Ascending aorta (tissue), 2 donors: ENCODE measurements around the gene AGAP1. TPM values are rescaled to one million over a fixed set of nuclear protein-coding genes. Genes with fewer than 3 reads are reported as not detected.

Experiments
- DNase-seq, 2 donors: peaks; one replicate each; pipeline ENCODE4 v3.0.0-alpha.2; 2019; ENCODE audit warnings: low spot score in 2 of 2
- H3K27ac ChIP-seq, 2 donors: fragments of 200-600 bp; sonication (generic); one replicate each; pipeline ENCODE4 v1.5.1; 2016 to 2017; ENCODE audit warnings: mild to moderate bottlenecking in 1 of 2
- H3K27me3 ChIP-seq: fragments of 200-600 bp; sonication (generic); one replicate; pipeline ENCODE4 v1.5.1; 2017
- H3K36me3 ChIP-seq, 2 donors: fragments of 200-600 bp; sonication (generic); one replicate each; pipeline ENCODE4 v1.5.1; 2016
- H3K4me1 ChIP-seq, 2 donors: fragments of 200-600 bp; sonication (generic); one replicate each; pipeline ENCODE4 v1.5.1; 2016 to 2017; ENCODE audit warnings: mild to moderate bottlenecking in 1 of 2
- H3K4me3 ChIP-seq, 2 donors: fragments of 200-600 bp; sonication (generic); one replicate each; pipeline ENCODE4 v1.5.1; 2016 to 2017; ENCODE audit warnings: mild to moderate bottlenecking in 1 of 2
- H3K9me3 ChIP-seq, 2 donors: fragments of 200-600 bp; sonication (generic); one replicate each; pipeline ENCODE4 v1.5.1; 2016
- CTCF ChIP-seq, 3 experiments: fragments of 200-600 bp in 2 of 3; fragments of 450-650 bp in 1 of 3; sonication (generic) in 2 of 3; IDR thresholded peaks; one replicate each; pipeline ENCODE4 v1.5.1; 2016 to 2019; ENCODE audit warnings: antibody characterized with exemption in 3 of 3, mild to moderate bottlenecking in 1 of 3, moderate library complexity in 1 of 3
- intact Hi-C: fragments of 100-400 bp; cut with DNase I; formaldehyde crosslinking; loops from one replicate; pipeline ENCODE4 v1.15.1; 2023
- total RNA-seq: library from RNA; depleted of rRNA; stranded (reverse); fragments of >200 nt; gene quantifications from one replicate; pipeline ENCODE4 v1.1.0, GENCODE V29; 2016

Gene AGAP1
- total RNA-seq, 1 donor from 2014 or later = 19.7 TPM

GRCh38 chr2:235908826-235909225 is 415.0 kb downstream of the AGAP1 start:
- DNase-seq = no peak
- Histone ChIP-seq H3K4me1 (no peaks in the 10 kb centered on the region), H3K27me3 (no peaks in the 10 kb centered on the region), H3K9me3 (no peaks in the 10 kb centered on the region), H3K4me3 (no peak overlapping the region), H3K27ac (no peak overlapping the region), H3K36me3 (peaks cover 6 to 15% of the 10 kb centered on the region in 2 donors)
- no peak for TF ChIP-seq CTCF (IDR thresholded peaks at IDR 0.05)
- intact Hi-C loops = no loop called here

- intact Hi-C loops = no loop called here
- H3K4me1 ChIP-seq = no peaks in the 10 kb centered on the region
- no peak for TF ChIP-seq CTCF (IDR thresholded peaks at IDR 0.05)
- peaks cover 6 to 16% of the 10 kb centered on the region in 2 donors for H3K36me3 ChIP-seq
- DNase-seq = no peak
- H3K27me3 ChIP-seq = no peaks in the 10 kb centered on the region
- no peak overlapping the region for H3K4me3 ChIP-seq
- no peak overlapping the region for H3K27ac ChIP-seq
- no peaks in the 10 kb centered on the region for H3K9me3 ChIP-seq
These were observed 415.5 kb downstream of the AGAP1 start for GRCh38 chr2:235909358-235909757.

DNA sequence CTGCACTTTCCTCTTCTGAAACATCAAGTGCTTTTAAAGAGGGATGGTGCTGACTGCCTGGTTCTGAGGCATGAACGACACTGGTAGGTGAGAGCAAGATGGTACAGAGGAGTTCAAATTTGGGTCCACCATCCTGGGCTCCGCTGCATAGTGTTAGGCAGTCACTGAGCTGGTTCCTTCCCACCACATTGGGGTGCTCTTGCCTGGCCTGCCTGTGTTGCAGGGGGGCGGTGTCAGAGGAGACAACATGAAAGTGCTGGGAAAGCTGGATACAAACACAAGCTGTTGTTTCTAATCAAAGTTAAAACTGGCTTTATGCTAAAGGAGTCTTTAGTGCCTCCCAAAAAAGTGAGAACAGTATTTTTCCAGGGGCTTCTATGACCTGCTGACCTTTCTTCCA is 416.2 kb downstream of the AGAP1 start:
- Histone ChIP-seq H3K4me3 (no peak overlapping the region), H3K36me3 (peaks cover 6 to 23% of the 10 kb centered on the region in 2 donors), H3K27me3 (no peaks in the 10 kb centered on the region), H3K4me1 (no peaks in the 10 kb centered on the region), H3K27ac (no peak overlapping the region), H3K9me3 (no peaks in the 10 kb centered on the region)
- TF ChIP-seq CTCF (IDR thresholded peaks at IDR 0.05) = no peak
- intact Hi-C loops = no loop called here
- DNase-seq = no peak

DNA sequence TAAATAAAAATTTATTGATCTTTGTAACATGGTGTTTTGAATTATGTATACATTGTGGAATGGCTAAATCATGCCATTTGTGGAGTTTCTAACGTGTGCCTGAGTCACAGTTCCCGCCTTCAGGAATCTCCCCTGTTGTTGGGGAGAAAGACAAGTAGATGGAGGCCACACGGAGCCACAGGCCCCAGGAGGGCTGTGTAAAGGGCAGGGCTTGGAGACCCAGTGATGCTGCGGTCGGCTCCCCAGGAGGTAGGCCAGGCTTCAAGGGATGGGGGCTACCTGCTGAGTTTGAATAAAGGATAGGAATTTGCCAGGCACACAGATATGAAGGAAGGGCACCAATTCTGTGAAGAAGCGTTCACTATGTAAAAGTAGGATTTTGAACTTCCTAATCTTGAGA is 417.3 kb downstream of the AGAP1 start:
- intact Hi-C loops = no loop called here
- DNase-seq = no peak
- no peak overlapping the region for H3K27ac ChIP-seq
- H3K27me3 ChIP-seq = no peaks in the 10 kb centered on the region
- no peaks in the 10 kb centered on the region for H3K4me1 ChIP-seq
- peaks cover 6 to 23% of the 10 kb centered on the region in 2 donors for H3K36me3 ChIP-seq
- H3K9me3 ChIP-seq = no peaks in the 10 kb centered on the region
- no peak overlapping the region for H3K4me3 ChIP-seq
- TF ChIP-seq CTCF (IDR thresholded peaks at IDR 0.05) = no peak

GRCh38 chr2:235911633-235912233 is 417.9 kb downstream of the AGAP1 start:
- intact Hi-C loops = no loop called here
- H3K4me1 ChIP-seq = no peaks in the 10 kb centered on the region
- no peak for TF ChIP-seq CTCF (IDR thresholded peaks at IDR 0.05)
- no peak overlapping the region for H3K27ac ChIP-seq
- no peak overlapping the region for H3K4me3 ChIP-seq
- no peaks in the 10 kb centered on the region for H3K27me3 ChIP-seq
- DNase-seq = no peak
- peaks cover 6 to 23% of the 10 kb centered on the region in 2 donors for H3K36me3 ChIP-seq
- no peaks in the 10 kb centered on the region for H3K9me3 ChIP-seq

DNA sequence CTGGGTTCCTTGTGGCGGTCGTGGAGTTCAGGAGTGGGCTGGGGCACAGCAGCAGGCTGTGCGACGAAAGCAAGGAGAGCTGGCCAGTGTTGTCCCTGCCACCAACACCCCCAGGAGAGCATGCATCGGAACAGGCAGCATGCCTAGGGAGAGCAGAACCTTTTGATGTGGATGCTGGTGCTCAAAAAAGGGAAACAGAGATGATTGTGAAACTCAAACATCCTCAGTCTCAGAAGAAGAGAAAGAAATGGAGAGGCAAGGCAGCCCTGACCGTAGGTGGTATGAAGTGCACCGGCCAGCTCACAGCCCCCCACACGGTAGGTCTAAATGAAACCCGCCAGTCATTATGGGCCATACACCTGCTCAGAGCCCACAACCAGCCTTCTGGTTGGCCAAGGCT is 420.9 kb downstream of the AGAP1 start:
- DNase-seq = no peak
- no peaks in the 10 kb centered on the region for H3K27me3 ChIP-seq
- H3K4me3 ChIP-seq = no peak overlapping the region
- peaks cover 0 to 8% of the 10 kb centered on the region in 2 donors for H3K36me3 ChIP-seq
- no peaks in the 10 kb centered on the region for H3K4me1 ChIP-seq
- intact Hi-C loops = no loop called here
- no peak for TF ChIP-seq CTCF (IDR thresholded peaks at IDR 0.05)
- no peak overlapping the region for H3K27ac ChIP-seq
- H3K9me3 ChIP-seq = no peaks in the 10 kb centered on the region
